ENCODE results near the gene PLD1.
A peak's percentile ranks its signal among the peaks of the same experiment; 100 is the strongest.
"Not testable (repeated sequence)": the region's sequence is repeated elsewhere in the genome, so short reads cannot be mapped to it uniquely, and the experiment has no call there.

PLD1 gene

DNA sequence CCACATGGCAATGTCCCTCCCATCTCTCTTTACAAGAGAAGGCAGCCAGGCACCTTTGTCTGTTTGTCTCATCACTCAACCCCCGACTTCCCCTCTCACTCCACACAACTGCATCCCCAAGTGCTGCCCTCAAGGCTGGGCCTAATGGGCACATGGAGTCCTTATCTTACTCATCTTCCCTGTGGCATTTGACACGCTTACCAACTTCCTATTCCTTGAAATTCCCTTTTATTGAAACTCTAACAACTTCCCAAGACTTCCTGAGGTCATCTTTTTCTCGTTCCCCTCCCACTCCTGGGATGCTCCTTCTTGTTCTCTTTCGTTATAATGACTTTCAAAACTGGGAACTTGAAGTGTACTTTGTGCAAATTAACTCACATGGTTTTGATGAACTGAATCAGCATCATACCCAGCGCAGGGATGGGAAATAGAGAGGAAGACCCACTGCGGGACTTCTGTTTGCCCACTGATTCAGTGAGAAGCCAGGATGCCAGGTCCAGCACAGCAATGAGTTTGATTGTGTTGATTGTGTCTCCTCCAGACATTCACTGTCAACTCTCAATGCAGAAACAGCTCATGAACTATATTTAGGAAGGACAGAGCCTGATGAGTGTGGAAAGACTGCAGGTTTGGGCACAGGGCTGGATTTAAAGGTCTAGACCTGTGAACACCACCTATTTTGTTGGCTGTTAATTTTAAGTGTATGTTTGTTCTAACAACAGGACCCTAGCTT is 245.4 kb downstream of the PLD1 start:
- in situ Hi-C loops (cut with HindIII; ENCODE audit: low pct_unique_long_range_greater_than_20kb, low sequenced_read_pairs): no loop called here
- DNase-seq (ENCODE audit: low read depth in 1 of 2, low spot score in 1 of 2): peak in 1 of 2 experiments; percentile 35
- no peak for TF ChIP-seq JUND (IDR thresholded peaks at IDR 0.05; ENCODE audit: low read depth)

DNA sequence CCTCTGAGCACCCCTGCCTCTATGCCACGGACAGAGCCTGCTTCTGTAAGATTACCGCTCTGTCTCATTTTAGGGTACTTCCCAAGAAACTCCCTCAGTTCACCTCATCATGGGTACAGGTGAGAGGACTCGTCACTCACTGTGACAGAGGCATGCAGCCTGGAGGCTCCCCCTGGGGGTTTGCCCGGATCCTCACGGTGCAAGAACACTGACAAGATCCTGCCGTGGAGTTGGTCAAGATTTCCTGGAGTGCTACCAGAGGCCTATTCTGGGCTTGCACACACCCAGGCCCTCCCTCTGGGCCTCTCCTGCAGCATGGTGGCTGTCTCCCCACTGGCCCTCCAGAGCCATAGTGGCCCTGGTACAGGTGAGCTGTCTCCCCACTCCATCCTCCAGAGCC is 247.0 kb downstream of the PLD1 start:
- in situ Hi-C loops (cut with HindIII; ENCODE audit: low pct_unique_long_range_greater_than_20kb, low sequenced_read_pairs): no loop called here
- no peak for DNase-seq (ENCODE audit: low read depth in 1 of 2, low spot score in 1 of 2)
- TF ChIP-seq JUND (IDR thresholded peaks at IDR 0.05; ENCODE audit: low read depth): no peak

DNA sequence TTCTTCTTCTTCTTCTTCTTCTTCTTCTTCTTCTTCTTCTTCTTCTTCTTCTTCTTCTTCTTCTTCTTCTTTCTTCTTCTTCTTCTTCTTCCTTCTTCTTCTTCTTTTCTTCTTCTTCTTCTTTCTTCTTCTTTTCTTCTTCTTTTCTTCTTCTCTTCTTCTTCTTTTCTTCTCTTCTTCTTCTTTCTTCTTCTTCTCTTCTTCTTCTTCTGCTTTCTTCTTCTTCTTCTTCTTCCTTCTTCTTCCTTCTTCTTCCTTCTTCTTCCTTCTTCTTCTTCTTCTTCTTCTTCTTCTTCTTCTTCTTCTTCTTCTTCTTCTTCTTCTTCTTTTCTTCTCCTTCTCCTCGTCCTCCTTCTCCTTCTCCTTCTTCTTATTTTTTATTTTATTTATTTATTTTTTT is 247.8 kb downstream of the PLD1 start:
- in situ Hi-C loops (cut with HindIII; ENCODE audit: low pct_unique_long_range_greater_than_20kb, low sequenced_read_pairs); DNase-seq (ENCODE audit: low read depth in 1 of 2, low spot score in 1 of 2): not testable (repeated sequence)

DNA sequence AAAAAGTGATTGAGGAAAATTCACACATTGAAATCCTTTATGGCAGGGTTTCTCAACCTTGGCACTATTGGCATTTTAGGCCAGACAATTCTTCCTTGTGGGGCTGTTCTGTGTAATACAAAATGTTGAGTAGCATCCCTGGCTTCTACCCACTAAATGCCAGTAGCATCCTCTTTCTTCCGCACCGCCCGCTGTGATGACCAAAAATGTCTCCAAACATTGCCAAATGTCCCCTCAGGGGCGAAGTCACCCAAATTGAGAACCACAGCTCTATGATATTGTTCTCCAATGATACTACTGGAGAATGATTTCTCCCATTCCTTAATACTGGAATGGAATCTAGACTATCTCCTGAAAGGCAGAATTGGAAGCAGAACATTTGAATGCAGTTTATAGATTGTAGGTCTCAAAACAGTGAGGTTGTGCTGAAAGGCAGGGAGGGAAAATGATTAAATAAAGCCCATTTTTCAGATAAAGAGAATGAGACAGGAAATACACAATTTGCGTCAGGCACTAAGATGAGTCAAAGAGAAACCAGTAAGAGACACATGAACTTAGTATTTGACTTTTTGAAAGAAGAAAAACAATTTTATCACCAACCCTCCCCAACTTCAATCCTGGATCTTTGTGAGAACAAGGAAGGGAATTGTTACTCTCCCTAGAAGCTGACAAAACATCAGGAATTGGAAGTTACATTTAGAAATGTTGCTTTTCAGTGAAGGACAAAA is 248.5 kb downstream of the PLD1 start:
- in situ Hi-C loops (cut with HindIII; ENCODE audit: low pct_unique_long_range_greater_than_20kb, low sequenced_read_pairs): no loop called here
- no peak for DNase-seq (ENCODE audit: low read depth in 1 of 2, low spot score in 1 of 2)

DNA sequence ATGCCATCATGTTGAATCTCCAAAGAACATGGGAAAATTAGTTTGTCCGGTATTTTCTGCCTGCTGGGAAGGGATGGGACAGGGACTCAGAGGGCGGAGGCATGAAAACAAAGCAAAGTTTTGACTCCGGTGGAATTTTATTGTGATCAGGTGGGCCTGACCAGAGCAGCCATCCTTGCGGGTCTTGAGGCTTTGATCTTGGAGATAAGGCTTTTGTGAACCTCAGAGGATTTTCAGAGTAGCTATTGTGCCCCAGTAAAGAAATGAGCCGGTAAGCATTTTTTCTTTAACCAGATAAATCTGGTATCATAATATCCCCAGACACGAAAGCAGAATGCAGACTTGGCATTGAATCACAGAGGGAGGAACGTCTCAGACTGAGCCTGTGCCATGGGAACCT is 250.7 kb downstream of the PLD1 start:
- in situ Hi-C loops (cut with HindIII; ENCODE audit: low pct_unique_long_range_greater_than_20kb, low sequenced_read_pairs): no loop called here
- no peak for TF ChIP-seq JUND (IDR thresholded peaks at IDR 0.05; ENCODE audit: low read depth)
- no peak for DNase-seq (ENCODE audit: low read depth in 1 of 2, low spot score in 1 of 2)

More for the DNA sequence above, 248.5 kb downstream of the PLD1 start:
- no peak for TF ChIP-seq JUND (IDR thresholded peaks at IDR 0.05; ENCODE audit: low read depth)

DNA sequence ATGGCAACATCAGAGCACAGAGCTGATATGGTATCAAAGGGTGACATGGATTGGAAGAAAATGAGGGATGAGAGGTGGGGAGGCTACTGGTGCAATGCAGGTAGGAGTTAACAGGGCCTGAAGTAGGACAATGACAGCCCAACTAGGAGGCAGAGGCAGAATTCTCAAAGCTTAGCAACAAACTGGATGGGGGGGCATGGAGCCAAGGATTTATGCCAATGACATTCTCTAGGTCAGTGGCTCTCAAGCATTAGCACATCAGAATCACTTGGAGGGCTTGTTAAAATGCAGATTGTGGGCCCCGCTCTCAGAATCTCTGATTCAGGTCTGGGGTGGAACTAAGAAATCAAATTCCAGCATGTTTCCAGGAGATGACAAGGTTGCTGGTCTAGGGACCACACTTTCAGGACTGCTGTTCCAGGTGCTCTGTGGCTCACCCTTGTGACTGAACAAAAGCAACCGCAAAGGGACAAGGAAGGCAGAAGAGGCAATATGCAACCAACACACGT is 252.0 kb downstream of the PLD1 start:
- no peak for TF ChIP-seq JUND (IDR thresholded peaks at IDR 0.05; ENCODE audit: low read depth)
- in situ Hi-C loops (cut with HindIII; ENCODE audit: low pct_unique_long_range_greater_than_20kb, low sequenced_read_pairs): no loop called here
- DNase-seq (ENCODE audit: low read depth in 1 of 2, low spot score in 1 of 2): peak in 1 of 2 experiments; percentile 68

DNA sequence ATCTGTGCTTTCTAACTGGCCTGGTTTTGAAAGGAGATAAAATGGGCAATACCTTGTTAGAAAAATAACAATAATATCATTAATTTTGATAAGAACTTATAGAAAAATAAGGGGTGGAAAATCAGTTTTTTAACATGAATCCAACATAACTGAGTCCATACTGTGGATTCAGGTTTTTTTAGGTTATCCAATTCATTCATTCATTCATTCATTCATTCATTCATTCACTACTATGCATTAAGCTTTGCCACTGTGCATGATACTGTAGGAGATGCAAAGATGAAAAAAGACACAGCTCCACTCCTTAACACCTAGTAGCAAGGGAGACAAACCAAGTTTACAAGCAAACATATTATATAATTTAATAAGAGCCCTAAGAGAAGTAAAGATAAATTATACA is 253.1 kb downstream of the PLD1 start:
- no peak for TF ChIP-seq JUND (IDR thresholded peaks at IDR 0.05; ENCODE audit: low read depth)
- in situ Hi-C loops (cut with HindIII; ENCODE audit: low pct_unique_long_range_greater_than_20kb, low sequenced_read_pairs): no loop called here

DNA sequence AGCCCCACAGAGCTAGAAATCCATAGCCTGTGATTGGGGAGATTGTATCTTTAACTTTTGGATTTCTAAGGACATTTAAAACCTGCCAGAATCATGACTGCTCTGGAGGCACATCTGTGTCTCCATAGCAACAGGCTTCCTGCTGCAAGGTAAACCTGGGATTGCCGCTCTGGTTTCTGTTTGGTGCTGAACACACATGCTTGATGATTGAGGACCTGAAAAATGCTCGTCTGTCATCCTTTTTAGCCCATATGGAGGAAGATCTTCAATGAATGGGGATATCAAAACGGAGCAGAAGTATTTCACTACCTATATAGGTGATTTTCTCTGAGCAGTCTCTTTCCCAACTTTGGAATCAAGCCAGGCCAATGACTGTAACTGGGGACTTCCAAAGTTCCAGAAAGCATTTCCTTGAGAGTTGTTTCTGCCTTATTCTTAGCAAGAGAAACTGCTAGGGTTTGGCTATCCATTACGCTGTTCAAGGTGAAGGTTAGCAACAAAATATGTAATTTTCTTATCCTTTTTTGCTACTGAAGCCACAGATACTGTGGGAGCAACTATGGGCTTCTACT is 253.6 kb downstream of the PLD1 start:
- in situ Hi-C loops (cut with HindIII; ENCODE audit: low pct_unique_long_range_greater_than_20kb, low sequenced_read_pairs): no loop called here
- peak in 1 of 2 experiments; percentile 37 for DNase-seq (ENCODE audit: low read depth in 1 of 2, low spot score in 1 of 2)
- no peak for TF ChIP-seq JUND (IDR thresholded peaks at IDR 0.05; ENCODE audit: low read depth)

More for the DNA sequence above, 253.1 kb downstream of the PLD1 start:
- no peak for DNase-seq (ENCODE audit: low read depth in 1 of 2, low spot score in 1 of 2)

DNA sequence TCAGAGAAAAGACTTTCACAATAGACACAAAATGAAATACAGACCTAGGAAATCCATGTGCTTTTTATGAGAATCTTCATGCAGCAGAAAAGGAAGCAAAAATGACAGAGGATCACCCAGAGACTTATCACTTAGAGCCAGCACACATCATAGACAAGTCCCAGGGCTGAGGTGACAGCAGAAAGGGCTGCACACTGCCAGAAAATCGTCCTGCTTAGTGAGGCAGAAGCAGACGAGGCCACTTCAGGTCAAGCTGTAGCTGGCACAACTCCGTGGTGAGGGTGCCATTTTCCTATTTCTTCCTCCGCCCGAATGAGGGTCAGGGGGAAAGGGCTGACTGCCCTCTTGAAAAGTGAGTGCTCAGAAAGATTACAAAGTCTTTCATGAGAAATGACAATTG is 254.1 kb downstream of the PLD1 start:
- in situ Hi-C loops (cut with HindIII; ENCODE audit: low pct_unique_long_range_greater_than_20kb, low sequenced_read_pairs): no loop called here
- DNase-seq (ENCODE audit: low read depth in 1 of 2, low spot score in 1 of 2): no peak

DNA sequence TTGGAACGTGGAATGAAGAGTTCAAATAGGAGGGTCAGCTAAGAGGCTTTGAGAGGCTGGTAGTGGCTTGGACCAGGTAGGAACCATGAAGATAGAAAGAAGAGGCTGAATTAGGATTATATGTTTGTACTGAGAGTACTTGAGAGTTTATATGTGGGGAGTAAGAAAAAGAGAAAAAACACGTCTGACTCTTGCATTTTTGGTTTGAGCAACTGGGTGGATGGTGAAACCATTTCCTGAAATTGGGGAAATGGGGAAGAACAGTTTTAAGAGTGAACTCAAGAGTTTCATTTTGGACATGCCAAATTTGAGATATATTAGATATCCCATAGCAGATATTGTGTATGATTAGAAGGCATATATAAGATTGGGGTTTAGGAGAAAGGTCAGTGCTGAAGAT is 257.2 kb downstream of the PLD1 start:
- no peak for DNase-seq (ENCODE audit: low read depth in 1 of 2, low spot score in 1 of 2)
- in situ Hi-C loops (cut with HindIII; ENCODE audit: low pct_unique_long_range_greater_than_20kb, low sequenced_read_pairs): no loop called here
- no peak for TF ChIP-seq JUND (IDR thresholded peaks at IDR 0.05; ENCODE audit: low read depth)

More for the DNA sequence above, 254.1 kb downstream of the PLD1 start:
- TF ChIP-seq JUND (IDR thresholded peaks at IDR 0.05; ENCODE audit: low read depth): no peak

DNA sequence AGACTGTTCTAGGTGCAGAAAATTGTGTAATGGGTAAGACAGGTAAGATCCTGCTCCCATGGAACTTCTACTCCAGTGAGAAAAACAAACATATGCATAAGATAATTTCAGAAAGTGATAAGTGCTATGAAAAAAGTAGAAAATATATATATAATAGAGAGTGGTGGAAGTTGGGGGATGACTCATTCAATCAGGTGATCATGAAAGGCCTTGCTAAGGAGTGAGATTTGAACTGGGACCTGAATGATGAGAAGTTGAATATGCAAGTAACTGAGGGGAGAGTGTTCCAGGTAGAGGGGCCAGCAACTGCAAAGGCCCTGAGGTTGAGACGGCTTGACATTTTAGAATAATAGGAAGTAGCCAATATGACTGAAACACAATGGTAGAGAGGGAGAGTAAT is 257.8 kb downstream of the PLD1 start:
- in situ Hi-C loops (cut with HindIII; ENCODE audit: low pct_unique_long_range_greater_than_20kb, low sequenced_read_pairs): no loop called here
- TF ChIP-seq JUND (IDR thresholded peaks at IDR 0.05; ENCODE audit: low read depth): no peak
- DNase-seq (ENCODE audit: low read depth in 1 of 2, low spot score in 1 of 2): no peak

DNA sequence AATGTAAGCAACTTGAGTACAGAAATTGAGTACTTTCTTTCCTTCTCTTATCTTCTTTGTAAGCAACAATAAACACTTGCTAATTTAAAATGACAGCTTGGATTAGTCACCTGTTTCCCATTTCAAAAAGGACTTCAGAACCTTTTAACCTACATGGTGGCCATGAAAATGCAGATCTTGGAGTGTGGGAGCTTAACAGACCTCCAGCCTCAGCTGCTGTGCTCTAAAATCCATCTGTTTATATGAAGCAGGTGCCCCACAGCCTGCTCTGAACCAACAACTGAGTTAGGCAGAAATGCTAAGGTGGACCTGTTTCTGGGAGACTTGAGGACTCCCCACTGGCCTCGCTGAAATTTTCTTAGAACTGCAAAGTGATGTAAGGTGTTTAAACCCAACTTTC is 259.0 kb downstream of the PLD1 start:
- DNase-seq (ENCODE audit: low read depth in 1 of 2, low spot score in 1 of 2): no peak
- in situ Hi-C loops (cut with HindIII; ENCODE audit: low pct_unique_long_range_greater_than_20kb, low sequenced_read_pairs): no loop called here
- TF ChIP-seq JUND (IDR thresholded peaks at IDR 0.05; ENCODE audit: low read depth): no peak
